ENCODE measurements around the gene RTL1.

Gene RTL1

DNA sequence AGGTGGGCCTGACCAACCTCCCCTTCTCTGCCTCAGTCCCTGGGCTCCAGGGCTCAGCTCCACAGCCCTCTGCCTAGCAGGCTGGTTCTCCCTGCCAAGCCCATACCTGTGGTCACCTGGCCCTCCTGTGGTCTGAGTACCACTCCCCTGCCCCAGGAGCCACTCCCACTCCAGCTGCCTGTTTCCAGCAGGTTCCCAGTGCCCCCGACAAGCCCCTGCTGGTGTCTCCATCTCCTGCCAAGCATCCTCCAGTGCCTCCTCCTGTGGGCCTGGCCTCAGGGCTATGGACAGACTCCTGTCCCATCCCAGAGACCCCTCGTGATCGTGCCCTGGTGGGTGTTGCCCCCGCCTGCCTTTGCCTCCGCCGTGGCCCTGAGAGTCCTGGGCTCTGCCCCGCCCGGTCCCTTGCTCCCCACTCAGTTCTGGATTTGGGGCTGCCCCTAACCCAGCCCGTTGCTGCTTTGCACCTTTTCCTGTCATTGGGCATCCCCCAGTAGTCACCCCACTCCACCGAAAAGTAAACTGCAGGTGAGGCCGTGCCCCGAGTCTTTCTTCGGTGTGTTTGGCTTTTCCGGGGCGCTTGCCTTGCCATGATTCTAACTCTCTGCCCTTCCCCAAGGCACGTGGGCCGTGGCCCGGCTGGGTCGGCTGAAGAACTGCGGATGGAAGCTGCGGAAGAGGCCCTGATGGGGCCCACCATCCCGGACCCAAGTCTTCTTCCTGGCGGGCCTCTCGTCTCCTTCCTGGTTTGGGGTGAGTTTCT is 67.8 kb downstream of the RTL1 start:
- TF ChIP-seq, protein P1, sequence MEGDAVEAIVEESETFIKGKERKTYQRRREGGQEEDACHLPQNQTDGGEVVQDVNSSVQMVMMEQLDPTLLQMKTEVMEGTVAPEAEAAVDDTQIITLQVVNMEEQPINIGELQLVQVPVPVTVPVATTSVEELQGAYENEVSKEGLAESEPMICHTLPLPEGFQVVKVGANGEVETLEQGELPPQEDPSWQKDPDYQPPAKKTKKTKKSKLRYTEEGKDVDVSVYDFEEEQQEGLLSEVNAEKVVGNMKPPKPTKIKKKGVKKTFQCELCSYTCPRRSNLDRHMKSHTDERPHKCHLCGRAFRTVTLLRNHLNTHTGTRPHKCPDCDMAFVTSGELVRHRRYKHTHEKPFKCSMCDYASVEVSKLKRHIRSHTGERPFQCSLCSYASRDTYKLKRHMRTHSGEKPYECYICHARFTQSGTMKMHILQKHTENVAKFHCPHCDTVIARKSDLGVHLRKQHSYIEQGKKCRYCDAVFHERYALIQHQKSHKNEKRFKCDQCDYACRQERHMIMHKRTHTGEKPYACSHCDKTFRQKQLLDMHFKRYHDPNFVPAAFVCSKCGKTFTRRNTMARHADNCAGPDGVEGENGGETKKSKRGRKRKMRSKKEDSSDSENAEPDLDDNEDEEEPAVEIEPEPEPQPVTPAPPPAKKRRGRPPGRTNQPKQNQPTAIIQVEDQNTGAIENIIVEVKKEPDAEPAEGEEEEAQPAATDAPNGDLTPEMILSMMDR (IDR thresholded peaks at IDR 0.05; ENCODE audit: low read depth, low read length, poor library complexity, severe bottlenecking) = no peak
- no peak for TF ChIP-seq EZH2phosphoT487 (IDR thresholded peaks at IDR 0.05; ENCODE audit: borderline replicate concordance, low read length)
- Histone ChIP-seq H4K20me1 (ENCODE audit: control insufficient read depth, insufficient read depth, low read depth, low read length) (no peaks in the 10 kb centered on the region), H3K4me1 (ENCODE audit: control insufficient read depth, low read length) (no peaks in the 10 kb centered on the region), H3K9me2 (replicated peaks; ENCODE audit: control insufficient read depth, low read length) (no peaks in the 10 kb centered on the region), H3K36me3 (ENCODE audit: control insufficient read depth, low read length) (no peaks in the 10 kb centered on the region), H3K4me2 (ENCODE audit: low read length) (no peak overlapping the region), H3F3A (ENCODE audit: control insufficient read depth, insufficient read depth) (no peaks in the 10 kb centered on the region), H3K4me3 (ENCODE audit: low read length) (no peak overlapping the region), H3K9me3 (ENCODE audit: control insufficient read depth, insufficient read depth, low read length) (no peaks in the 10 kb centered on the region), H3K27me3 (ENCODE audit: control insufficient read depth, low read length) (no peaks in the 10 kb centered on the region), H3K79me2 (ENCODE audit: control insufficient read depth, low read length) (no peaks in the 10 kb centered on the region), H3K27ac (ENCODE audit: low read depth, low read length) (no peak overlapping the region)

DNA sequence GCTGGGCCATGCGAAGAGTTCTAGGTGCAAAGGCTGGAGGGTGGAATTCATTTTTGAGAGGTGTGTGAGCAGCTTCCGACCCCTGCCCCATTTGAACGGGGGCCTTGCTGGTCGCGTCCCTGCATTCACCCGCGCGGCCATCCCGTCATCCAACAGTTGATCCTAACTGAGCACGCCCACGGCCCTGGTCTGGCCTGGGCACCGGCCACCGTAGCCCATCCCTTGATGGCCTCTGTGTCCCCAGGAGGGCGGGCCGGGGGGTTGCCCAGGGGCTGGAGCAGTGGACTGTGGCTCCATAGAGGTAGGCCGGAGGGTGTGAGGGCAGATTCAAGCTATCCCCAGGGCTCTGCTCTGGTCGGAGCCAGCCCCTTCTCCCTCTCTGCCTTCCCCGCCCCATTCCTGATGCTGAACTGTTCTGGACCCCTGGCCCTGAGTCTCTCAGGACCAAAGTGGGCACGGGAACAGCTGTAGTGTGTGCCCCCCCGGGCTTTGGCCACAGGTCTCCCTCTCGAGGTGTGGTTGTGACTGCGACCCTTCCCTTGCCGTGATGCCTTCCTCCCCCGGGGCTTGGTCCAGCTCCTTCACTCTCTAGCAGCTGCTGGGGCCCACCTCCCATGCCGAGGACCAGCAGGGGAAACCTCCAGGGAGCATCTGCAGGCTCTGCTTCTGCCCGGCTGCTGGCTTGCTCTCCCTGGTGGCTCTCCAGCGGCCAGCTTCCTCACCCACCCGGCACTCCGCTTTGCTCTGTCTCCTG is 68.6 kb downstream of the RTL1 start:
- Histone ChIP-seq H3K4me1 (ENCODE audit: control insufficient read depth, low read length) (no peaks in the 10 kb centered on the region), H3K9me2 (replicated peaks; ENCODE audit: control insufficient read depth, low read length) (no peaks in the 10 kb centered on the region), H3K79me2 (ENCODE audit: control insufficient read depth, low read length) (no peaks in the 10 kb centered on the region), H3K36me3 (ENCODE audit: control insufficient read depth, low read length) (no peaks in the 10 kb centered on the region), H3K9me3 (ENCODE audit: control insufficient read depth, insufficient read depth, low read length) (no peaks in the 10 kb centered on the region), H4K20me1 (ENCODE audit: control insufficient read depth, insufficient read depth, low read depth, low read length) (no peaks in the 10 kb centered on the region), H3K27me3 (ENCODE audit: control insufficient read depth, low read length) (no peaks in the 10 kb centered on the region), H3K4me2 (ENCODE audit: low read length) (no peak overlapping the region), H3K27ac (ENCODE audit: low read depth, low read length) (no peak overlapping the region), H3F3A (ENCODE audit: control insufficient read depth, insufficient read depth) (no peaks in the 10 kb centered on the region), H3K4me3 (ENCODE audit: low read length) (no peak overlapping the region)
- TF ChIP-seq EZH2phosphoT487 (IDR thresholded peaks at IDR 0.05; ENCODE audit: borderline replicate concordance, low read length) = no peak
- TF ChIP-seq, protein P1 (IDR thresholded peaks at IDR 0.05; ENCODE audit: low read depth, low read length, poor library complexity, severe bottlenecking) = no peak

DNA sequence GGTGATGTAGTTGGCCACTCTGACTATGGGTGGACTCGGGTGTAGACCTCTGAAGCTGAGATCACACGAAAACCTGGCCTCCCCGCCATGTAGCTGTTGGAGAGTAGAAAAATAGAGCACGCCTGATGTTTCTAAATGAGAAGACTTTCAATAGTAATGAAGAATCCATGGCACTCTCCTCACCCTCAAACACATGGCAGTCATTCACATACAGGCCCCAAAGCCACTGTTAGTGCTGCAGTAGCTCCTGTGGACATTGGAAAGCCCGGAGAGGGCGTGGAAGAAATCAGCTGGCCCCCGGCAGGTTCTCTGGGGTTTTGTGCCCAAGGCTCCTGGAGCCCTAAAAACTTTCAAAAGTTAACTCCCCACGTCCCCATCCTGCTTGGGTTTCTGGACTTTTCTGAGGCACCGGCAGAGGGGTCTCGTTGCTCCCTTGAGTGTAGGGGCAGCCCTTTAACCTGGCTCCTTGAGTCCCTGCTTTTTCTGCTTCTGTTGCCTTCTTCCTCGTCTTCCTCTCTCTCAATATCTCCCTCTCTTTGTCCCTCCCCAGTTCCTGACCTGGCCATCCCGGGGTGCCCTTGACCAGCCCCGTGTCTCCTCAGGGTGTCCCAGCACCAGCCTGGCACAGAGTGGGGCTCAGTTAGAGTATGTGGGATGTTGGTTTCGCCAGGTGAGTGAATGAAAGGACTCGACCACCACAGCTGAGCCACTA is 69.3 kb downstream of the RTL1 start:
- TF ChIP-seq, protein P1 (IDR thresholded peaks at IDR 0.05; ENCODE audit: low read depth, low read length, poor library complexity, severe bottlenecking) = no peak
- no peak for TF ChIP-seq EZH2phosphoT487 (IDR thresholded peaks at IDR 0.05; ENCODE audit: borderline replicate concordance, low read length)
- no peaks in the 10 kb centered on the region for H3K36me3 ChIP-seq (ENCODE audit: control insufficient read depth, low read length)
- no peaks in the 10 kb centered on the region for H3F3A ChIP-seq (ENCODE audit: control insufficient read depth, insufficient read depth)

More for the DNA sequence above, 69.3 kb downstream of the RTL1 start:
- Histone ChIP-seq H3K9me2 (replicated peaks; ENCODE audit: control insufficient read depth, low read length) (no peaks in the 10 kb centered on the region), H4K20me1 (ENCODE audit: control insufficient read depth, insufficient read depth, low read depth, low read length) (no peaks in the 10 kb centered on the region), H3K27ac (ENCODE audit: low read depth, low read length) (no peak overlapping the region), H3K4me2 (ENCODE audit: low read length) (no peak overlapping the region), H3K4me1 (ENCODE audit: control insufficient read depth, low read length) (no peaks in the 10 kb centered on the region), H3K79me2 (ENCODE audit: control insufficient read depth, low read length) (no peaks in the 10 kb centered on the region), H3K27me3 (ENCODE audit: control insufficient read depth, low read length) (no peaks in the 10 kb centered on the region), H3K9me3 (ENCODE audit: control insufficient read depth, insufficient read depth, low read length) (no peaks in the 10 kb centered on the region), H3K4me3 (ENCODE audit: low read length) (no peak overlapping the region)

Data from DOHH2 (cell line).